Activated T-helper 2 cell treated with anti-CD3 and anti-CD28 coated beads, Interferon-gamma antibody, Interleukin-2, Interleukin-4, amounts not matched to agents 10 μg/mL and 5 μg/mL and 100 μg/mL, durations not matched to agents 14 hours and 24 hours and 36 hours (primary cell): ENCODE results near the gene CACNA2D3. TPM values are rescaled to one million over a fixed set of nuclear protein-coding genes. Genes with fewer than 3 reads are reported as not detected.

Experiments
- DNase-seq: peaks from one replicate; pipeline ENCODE4 v3.0.0; 2021; ENCODE audit warnings: low spot score
- H3K27ac Mint-ChIP-seq: one replicate; pipeline ENCODE4 v1.8.0; 2021; ENCODE audit warnings: mixed read lengths
- H3K27me3 Mint-ChIP-seq: one replicate; pipeline ENCODE4 v1.8.0; 2021; ENCODE audit warnings: low read depth, mixed read lengths
- H3K36me3 Mint-ChIP-seq: one replicate; pipeline ENCODE4 v1.8.0; 2021; ENCODE audit warnings: low read depth, mixed read lengths
- H3K4me1 Mint-ChIP-seq: one replicate; pipeline ENCODE4 v1.8.0; 2021; ENCODE audit warnings: low read depth, mixed read lengths
- H3K4me3 Mint-ChIP-seq: one replicate; pipeline ENCODE4 v1.8.0; 2021; ENCODE audit warnings: low read depth, mild to moderate bottlenecking, moderate library complexity, mixed read lengths
- H3K9me3 Mint-ChIP-seq: one replicate; pipeline ENCODE4 v1.8.0; 2021; ENCODE audit warnings: mixed read lengths
- intact Hi-C: fragments of 100-400 bp; cut with micrococcal nuclease; formaldehyde crosslinking; loops from one replicate; pipeline ENCODE4 v1.15.1; 2023
- total RNA-seq: library from RNA; stranded (reverse); gene quantifications from 2 replicates; pipeline ENCODE4 v1.2.3, GENCODE V29; 2022

The CACNA2D3 gene
- total RNA-seq, 1 donor from 2014 or later: not detected

DNA sequence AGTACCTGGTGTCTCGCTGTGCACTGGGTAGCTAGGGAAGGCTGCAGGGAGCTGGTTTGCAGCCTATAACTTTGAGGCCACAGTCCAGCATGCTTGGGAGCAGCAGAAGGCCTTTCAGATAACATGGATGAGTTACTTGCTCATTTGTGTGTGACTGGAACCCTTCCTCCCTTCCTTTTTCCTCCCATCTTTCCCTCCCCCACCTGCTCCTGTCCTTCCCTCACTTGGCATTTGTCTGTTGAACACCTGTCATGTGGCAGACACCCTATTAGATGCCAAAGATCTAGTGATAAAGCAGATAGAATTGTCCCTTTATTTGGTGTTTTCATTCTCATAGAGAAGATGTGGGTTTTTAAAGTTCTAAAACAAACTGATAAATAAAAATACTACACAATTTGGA, 733.9 kb downstream of the CACNA2D3 start:
- intact Hi-C loops: loop anchor here (10.0 kb wide), 1 partner anchor 329 kb away; no protein-coding TSS in a partner anchor
- no peaks in the 10 kb centered on the region for H3K27me3 Mint-ChIP-seq
- H3K36me3 Mint-ChIP-seq: no peaks in the 10 kb centered on the region
- H3K4me3 Mint-ChIP-seq: no peak overlapping the region
- DNase-seq: no peak
- H3K9me3 Mint-ChIP-seq: no peaks in the 10 kb centered on the region
- H3K4me1 Mint-ChIP-seq: no peaks in the 10 kb centered on the region
- H3K27ac Mint-ChIP-seq: no peak overlapping the region

DNA sequence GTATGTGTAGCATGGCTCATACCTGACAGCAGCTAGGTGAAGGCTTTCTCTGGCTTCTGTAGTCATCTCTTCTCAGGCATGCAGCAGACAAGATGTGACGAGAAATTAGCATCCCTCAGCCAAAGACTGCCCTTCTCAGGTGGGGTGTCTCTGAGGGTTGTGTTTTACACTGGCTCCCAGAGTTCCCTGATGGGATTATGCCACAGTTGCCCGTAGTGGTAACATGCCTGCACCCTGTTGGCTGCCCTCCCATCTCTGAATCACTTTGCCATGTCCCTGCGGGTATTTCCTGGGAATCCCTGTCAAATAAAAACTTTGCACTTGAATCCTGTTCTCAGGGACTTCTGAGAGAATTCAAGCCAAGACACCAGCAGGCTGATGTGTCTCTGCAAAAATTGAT, 735.0 kb downstream of the CACNA2D3 start:
- Mint-ChIP-seq H3K27me3 (no peaks in the 10 kb centered on the region), H3K27ac (no peak overlapping the region), H3K4me1 (no peaks in the 10 kb centered on the region), H3K36me3 (no peaks in the 10 kb centered on the region), H3K4me3 (no peak overlapping the region), H3K9me3 (no peaks in the 10 kb centered on the region)
- DNase-seq: no peak
- intact Hi-C loops: loop anchor here (10.0 kb wide), 1 partner anchor 327 kb away; no protein-coding TSS in a partner anchor

DNA sequence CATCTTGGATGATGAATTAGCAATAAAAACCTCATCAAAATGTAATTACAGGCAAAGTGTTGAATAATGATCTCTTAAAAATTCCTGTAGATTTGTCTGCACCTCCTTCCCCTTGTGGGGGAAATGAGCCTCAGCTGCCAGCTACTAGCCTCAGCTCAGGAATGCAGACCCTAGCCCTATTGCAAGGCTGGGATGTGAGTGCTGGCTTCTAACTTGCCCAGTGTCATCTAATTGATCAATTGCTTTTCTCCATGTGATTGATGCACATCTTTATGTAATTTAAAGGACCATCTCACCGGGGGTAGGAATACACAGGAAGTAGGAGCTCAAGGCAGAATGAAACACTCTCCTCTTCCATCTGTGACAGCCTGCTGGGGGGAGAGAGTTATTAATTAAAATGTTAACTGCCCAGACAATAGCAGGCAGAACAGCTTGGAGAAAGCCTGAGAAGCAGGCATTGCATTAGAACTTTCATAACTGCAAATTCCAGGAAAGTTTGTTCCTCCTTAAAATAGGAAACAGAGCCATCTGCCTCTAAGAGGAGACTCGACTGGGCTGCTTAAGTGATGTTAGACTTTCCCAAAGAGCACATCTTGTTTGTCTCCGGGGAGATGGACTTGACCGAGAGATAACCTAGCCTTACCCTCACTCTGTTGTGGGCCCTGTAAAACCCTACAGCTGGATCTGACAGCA, 735.9 kb downstream of the CACNA2D3 start:
- DNase-seq: no peak
- no peak overlapping the region for H3K27ac Mint-ChIP-seq
- intact Hi-C loops: loop anchor here (10.0 kb wide), 1 partner anchor 327 kb away; no protein-coding TSS in a partner anchor
- H3K27me3 Mint-ChIP-seq: no peaks in the 10 kb centered on the region
- H3K36me3 Mint-ChIP-seq: no peaks in the 10 kb centered on the region
- no peaks in the 10 kb centered on the region for H3K4me1 Mint-ChIP-seq
- no peaks in the 10 kb centered on the region for H3K9me3 Mint-ChIP-seq
- no peak overlapping the region for H3K4me3 Mint-ChIP-seq

GRCh38 chr3:54859184-54859583, 736.8 kb downstream of the CACNA2D3 start:
- Mint-ChIP-seq H3K4me1 (no peaks in the 10 kb centered on the region), H3K36me3 (no peaks in the 10 kb centered on the region), H3K4me3 (no peak overlapping the region), H3K27me3 (no peaks in the 10 kb centered on the region), H3K9me3 (no peaks in the 10 kb centered on the region), H3K27ac (no peak overlapping the region)
- intact Hi-C loops: loop anchor here (10.0 kb wide), 1 partner anchor 326 kb away; no protein-coding TSS in a partner anchor
- DNase-seq: no peak

DNA sequence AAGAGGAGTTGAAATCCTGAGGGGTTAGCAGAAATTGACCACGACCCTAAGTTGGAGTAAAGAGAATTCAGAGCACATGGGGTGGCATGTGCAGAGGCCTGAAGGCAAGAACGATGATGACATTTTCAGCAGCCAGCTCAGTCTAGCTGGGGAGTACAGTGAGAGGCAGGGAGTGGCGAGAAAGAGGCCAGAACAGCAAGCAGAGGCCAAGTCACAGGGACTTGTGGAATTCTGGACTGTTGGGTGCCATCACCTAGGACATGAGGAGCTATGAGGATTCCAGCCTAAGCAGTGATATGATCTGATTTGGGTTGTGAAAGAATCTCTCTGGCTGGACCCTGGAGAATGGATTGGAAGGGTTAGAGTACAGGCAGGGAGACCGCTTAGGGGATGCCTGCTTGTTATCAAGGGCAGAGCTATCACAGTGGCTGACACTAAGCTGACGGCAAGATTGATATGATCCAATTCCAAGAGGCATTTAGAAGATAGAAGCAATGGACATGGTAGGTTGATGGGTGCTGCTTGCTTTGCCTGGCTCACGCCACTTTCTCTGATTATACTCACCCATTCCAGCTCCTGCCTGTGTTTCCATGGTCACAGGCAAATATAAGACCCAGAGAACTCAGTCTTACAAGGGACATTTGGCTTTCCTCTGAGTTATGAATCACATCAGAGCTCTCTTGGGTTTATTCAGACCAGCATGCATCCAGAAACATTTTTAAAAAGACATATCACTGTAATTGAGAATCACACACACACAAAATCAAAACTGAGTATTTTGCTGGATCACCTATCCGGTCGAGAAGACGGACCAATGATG, 739.1 kb downstream of the CACNA2D3 start:
- intact Hi-C loops: no loop called here
- no peaks in the 10 kb centered on the region for H3K27me3 Mint-ChIP-seq

DNA sequence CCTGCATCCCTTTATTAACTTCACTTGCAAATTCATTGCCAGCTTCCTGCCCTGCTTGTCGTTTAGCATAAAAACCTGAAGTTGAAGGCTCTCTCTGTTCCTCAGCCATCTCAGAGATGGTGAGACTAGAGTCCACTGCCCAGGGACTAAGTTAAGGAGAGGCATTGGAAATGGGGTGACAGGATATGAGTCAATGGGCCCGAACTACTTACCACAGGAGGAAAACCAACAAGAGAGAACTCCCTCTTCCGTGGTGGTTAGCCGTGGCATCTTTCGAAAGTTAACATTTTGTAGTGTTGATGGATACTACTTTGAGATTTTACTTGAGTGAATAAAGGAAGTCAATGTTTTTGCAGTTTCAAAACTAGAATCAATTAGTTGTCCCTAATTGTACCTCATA, 740.2 kb downstream of the CACNA2D3 start:
- Mint-ChIP-seq H3K27ac (no peak overlapping the region), H3K36me3 (no peaks in the 10 kb centered on the region), H3K4me3 (no peak overlapping the region), H3K9me3 (no peaks in the 10 kb centered on the region), H3K27me3 (no peaks in the 10 kb centered on the region), H3K4me1 (no peaks in the 10 kb centered on the region)
- no peak for DNase-seq
- intact Hi-C loops: no loop called here

More for the DNA sequence above, 739.1 kb downstream of the CACNA2D3 start:
- H3K4me1 Mint-ChIP-seq: no peaks in the 10 kb centered on the region
- H3K4me3 Mint-ChIP-seq: no peak overlapping the region
- DNase-seq: no peak
- no peaks in the 10 kb centered on the region for H3K36me3 Mint-ChIP-seq
- no peak overlapping the region for H3K27ac Mint-ChIP-seq
- no peaks in the 10 kb centered on the region for H3K9me3 Mint-ChIP-seq

- no peak for DNase-seq
- intact Hi-C loops: no loop called here
- no peaks in the 10 kb centered on the region for H3K4me1 Mint-ChIP-seq
These were observed 741.0 kb downstream of the CACNA2D3 start for GRCh38 chr3:54863366-54863765.

DNA sequence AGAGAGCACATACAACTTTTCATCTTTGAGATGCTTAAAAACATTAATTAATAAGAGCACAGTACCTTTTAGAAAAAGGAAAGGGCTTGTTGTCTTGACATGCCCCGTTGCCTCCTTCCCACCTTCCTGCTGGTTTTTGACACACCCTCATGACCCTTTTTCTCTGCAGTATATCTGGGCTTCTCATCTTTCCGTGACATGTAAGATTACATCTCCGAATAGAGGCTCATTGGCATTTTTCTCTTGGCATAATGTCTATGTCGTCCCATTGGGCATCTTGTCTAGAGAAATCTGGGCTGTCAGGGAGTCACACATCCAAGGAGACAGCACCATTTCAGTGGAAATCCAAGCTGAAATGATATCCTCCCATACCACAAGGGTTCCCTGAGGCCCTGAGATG, 741.4 kb downstream of the CACNA2D3 start:
- Mint-ChIP-seq H3K4me1 (no peaks in the 10 kb centered on the region), H3K27ac (no peak overlapping the region), H3K27me3 (no peaks in the 10 kb centered on the region), H3K36me3 (no peaks in the 10 kb centered on the region), H3K4me3 (no peak overlapping the region), H3K9me3 (no peaks in the 10 kb centered on the region)
- no peak for DNase-seq
- intact Hi-C loops: no loop called here

More at GRCh38 chr3:54863366-54863765, 741.0 kb downstream of the CACNA2D3 start:
- Mint-ChIP-seq H3K4me3 (no peak overlapping the region), H3K27me3 (no peaks in the 10 kb centered on the region), H3K36me3 (no peaks in the 10 kb centered on the region), H3K27ac (no peak overlapping the region), H3K9me3 (no peaks in the 10 kb centered on the region)

- intact Hi-C loops: no loop called here
- Mint-ChIP-seq H3K9me3 (no peaks in the 10 kb centered on the region), H3K4me1 (no peaks in the 10 kb centered on the region)
These were observed 743.0 kb downstream of the CACNA2D3 start for GRCh38 chr3:54865316-54865715.

GRCh38 chr3:54866251-54866650, 743.9 kb downstream of the CACNA2D3 start:
- intact Hi-C loops: no loop called here

More at GRCh38 chr3:54865316-54865715, 743.0 kb downstream of the CACNA2D3 start:
- Mint-ChIP-seq H3K27ac (no peak overlapping the region), H3K27me3 (no peaks in the 10 kb centered on the region), H3K36me3 (no peaks in the 10 kb centered on the region), H3K4me3 (no peak overlapping the region)
- DNase-seq: no peak

GRCh38 chr3:54870423-54870822, 748.1 kb downstream of the CACNA2D3 start:
- DNase-seq: no peak
- Mint-ChIP-seq H3K27ac (no peak overlapping the region), H3K27me3 (no peaks in the 10 kb centered on the region), H3K9me3 (no peaks in the 10 kb centered on the region), H3K4me1 (no peaks in the 10 kb centered on the region), H3K4me3 (no peak overlapping the region), H3K36me3 (no peaks in the 10 kb centered on the region)
- intact Hi-C loops: no loop called here

More at GRCh38 chr3:54866251-54866650, 743.9 kb downstream of the CACNA2D3 start:
- Mint-ChIP-seq H3K4me3 (no peak overlapping the region), H3K4me1 (no peaks in the 10 kb centered on the region), H3K27me3 (no peaks in the 10 kb centered on the region), H3K36me3 (no peaks in the 10 kb centered on the region), H3K27ac (no peak overlapping the region), H3K9me3 (no peaks in the 10 kb centered on the region)
- no peak for DNase-seq

DNA sequence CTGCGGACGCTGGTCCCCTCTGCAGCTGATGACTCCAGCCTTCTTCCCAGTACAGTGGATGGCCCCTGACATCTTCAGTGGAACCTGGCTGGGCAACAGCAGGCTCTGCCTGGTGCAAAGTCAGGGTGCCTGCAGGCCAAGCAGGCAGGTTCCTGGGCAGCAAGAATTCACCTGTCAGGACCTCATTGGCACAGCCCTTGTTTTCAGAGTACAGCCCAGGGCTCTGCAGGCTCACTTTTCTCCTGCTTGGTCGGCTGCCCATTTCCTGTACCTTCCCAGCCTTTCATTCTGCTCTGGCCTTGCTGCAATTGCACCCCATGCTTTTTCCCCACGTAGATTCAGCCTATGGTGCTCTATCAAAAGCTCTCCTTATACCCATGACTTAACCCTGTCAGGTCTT, 749.5 kb downstream of the CACNA2D3 start:
- Mint-ChIP-seq H3K36me3 (no peaks in the 10 kb centered on the region), H3K4me1 (no peaks in the 10 kb centered on the region), H3K4me3 (no peak overlapping the region), H3K27me3 (no peaks in the 10 kb centered on the region), H3K27ac (no peak overlapping the region), H3K9me3 (no peaks in the 10 kb centered on the region)
- DNase-seq: no peak
- intact Hi-C loops: no loop called here
